GM23248 (cell line): ENCODE results near the gene BRD2.

ENCODE experiments used
- EZH2 ChIP-seq: fragments of 200-600 bp; sonication (generic); IDR thresholded peaks from 2 replicates; pipeline ENCODE4 v1.6.1; 2018; ENCODE audit warnings: antibody characterized with exemption, mild to moderate bottlenecking; ENCODE audit not compliant: insufficient read depth, poor library complexity, severe bottlenecking
- EZH2phosphoT487 ChIP-seq: fragments of 200-600 bp; sonication (generic); IDR thresholded peaks from 2 replicates; pipeline ENCODE4 v1.6.1; 2018; ENCODE audit warnings: antibody characterized with exemption, moderate library complexity, mild to moderate bottlenecking, low read depth; ENCODE audit not compliant: insufficient read depth

DNA sequence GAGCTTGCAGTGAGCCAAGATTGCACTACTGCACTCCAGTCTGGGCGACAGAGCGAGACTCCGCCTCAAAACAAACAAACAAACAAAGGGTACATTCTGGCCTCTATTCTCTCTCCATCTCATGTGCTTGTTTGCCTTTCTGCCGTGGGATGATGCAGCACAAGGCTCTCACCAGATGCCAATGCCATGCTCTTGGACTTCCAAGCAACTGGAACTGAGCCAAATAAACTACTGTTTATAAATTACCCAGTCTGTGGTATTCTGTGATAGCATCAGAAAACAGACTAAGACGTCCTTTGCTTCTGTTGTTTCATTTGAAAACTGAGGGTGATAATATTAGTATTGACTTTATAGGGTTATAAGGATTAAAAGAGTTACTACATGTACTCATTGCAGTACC lies 3.6 kb upstream of the BRD2 start:
- TF ChIP-seq EZH2 (no peak), EZH2phosphoT487 (no peak)
